Right ventricle myocardium superior (tissue), 1 donor: ENCODE measurements around the gene SYTL3. TPM values are rescaled to one million over a fixed set of nuclear protein-coding genes. Genes with fewer than 3 reads are reported as not detected.
A peak's percentile ranks its signal among the peaks of the same experiment; 100 is the strongest.

ENCODE experiments used
- ATAC-seq: fragments of 200-7000 bp; cut with Tn5 transposase; one replicate; pipeline ENCODE4 v1.9.1; 2020; ENCODE audit warnings: mild to moderate bottlenecking; ENCODE audit not compliant: poor library complexity
- DNase-seq: peaks from one replicate; pipeline ENCODE4 v3.0.0-alpha.2; 2020
- intact Hi-C: fragments of 100-400 bp; cut with DNase I; formaldehyde crosslinking; loops from one replicate; pipeline ENCODE4 v1.11.2; 2022
- total RNA-seq: library from RNA; stranded (reverse); fragmentation: NEBNext Ultra II Directional; extraction: Animal tissue kit (Norgen Biotek cat#: 25700); gene quantifications from one replicate; pipeline ENCODE4 v1.2.1, GENCODE V29; 2021
- donor health status: DM: no; HTN: yes; CAD: no; lungs with severe emphysema.

SYTL3 gene
- total RNA-seq, 1 donor from 2014 or later: 11.7 TPM

DNA sequence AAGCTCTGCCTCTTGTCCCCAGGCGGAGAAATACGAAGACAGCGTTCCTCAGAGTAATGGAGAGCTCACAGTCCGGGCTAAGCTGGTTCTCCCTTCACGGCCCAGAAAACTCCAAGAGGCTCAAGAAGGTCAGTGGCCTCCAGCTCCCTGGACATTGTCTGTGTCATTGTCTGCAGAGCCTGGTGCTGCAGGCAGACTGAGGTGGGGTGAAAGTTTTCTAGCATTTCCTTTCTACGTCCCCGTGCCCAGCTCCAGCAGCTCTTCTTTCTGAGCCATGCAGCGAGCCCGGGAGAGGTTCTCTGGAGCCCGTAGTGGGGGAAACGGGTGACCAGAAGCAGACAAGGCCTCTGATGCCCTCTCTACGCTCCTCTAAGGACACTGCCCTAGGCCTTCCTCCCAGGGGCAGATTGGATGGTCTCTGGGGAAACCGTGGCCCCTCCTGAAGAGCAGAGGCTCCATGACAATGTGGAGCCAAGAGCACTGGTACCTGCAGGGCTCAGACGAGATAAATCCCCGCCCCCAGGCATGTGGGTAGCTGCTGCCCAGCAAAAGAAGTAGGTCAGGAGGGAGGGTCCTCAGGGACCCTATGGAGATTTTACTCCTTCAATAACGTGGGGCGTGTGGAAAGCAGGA lies 110.9 kb downstream of the SYTL3 start:
- no peak for DNase-seq
- ATAC-seq: no peak
- intact Hi-C loops: no loop called here

DNA sequence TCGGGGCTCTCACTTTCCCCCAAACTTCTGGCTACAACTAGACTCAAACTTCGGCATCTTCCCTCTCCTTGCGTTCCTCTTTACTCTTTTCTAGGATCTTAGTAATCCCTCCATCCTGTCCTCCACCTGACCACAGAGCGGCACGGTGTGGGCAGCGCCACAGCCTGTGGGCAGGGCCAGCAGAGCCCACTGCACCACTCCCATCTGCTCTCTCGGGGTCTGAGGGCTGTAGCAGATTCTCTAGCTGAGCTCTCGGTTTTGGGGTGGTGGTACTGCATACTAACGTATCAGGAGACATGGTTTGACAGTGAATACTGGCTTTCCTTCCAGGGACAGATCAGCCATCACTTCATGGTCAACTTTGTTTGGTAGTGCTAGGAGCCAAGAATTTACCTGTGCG lies 111.9 kb downstream of the SYTL3 start:
- DNase-seq (no peak), ATAC-seq (no peak)
- intact Hi-C loops: no loop called here

DNA sequence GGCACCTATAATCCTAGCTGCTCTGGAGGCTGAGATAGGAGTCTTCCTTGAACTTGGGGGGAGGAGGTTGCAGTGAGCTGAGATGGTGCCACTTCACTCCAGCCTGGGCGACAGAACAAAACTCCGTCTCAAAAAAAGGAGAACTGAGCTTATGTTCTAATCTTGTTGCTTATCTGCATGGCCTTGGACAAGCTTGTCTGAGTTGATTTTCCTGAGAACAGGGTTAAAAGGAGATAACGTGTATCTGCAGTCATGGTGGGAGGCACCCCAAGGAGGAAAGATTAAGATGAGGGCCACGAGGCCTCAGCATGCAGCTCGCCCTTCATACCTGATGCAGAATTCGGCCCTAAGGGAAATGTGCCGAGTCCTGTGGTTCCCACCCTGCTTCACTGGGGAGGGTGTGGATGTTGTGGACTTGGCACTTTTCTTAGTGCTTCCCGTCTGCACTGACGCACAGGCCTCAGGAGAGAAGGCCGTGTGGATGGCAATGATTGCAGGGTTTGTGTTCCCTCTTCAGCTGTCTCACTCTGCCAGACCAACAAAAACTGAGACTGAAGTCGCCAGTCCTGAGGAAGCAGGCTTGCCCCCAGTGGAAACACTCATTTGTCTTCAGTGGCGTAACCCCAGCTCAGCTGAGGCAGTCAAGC lies 113.1 kb downstream of the SYTL3 start:
- ATAC-seq: peak; percentile 30
- intact Hi-C loops: no loop called here
- no peak for DNase-seq

DNA sequence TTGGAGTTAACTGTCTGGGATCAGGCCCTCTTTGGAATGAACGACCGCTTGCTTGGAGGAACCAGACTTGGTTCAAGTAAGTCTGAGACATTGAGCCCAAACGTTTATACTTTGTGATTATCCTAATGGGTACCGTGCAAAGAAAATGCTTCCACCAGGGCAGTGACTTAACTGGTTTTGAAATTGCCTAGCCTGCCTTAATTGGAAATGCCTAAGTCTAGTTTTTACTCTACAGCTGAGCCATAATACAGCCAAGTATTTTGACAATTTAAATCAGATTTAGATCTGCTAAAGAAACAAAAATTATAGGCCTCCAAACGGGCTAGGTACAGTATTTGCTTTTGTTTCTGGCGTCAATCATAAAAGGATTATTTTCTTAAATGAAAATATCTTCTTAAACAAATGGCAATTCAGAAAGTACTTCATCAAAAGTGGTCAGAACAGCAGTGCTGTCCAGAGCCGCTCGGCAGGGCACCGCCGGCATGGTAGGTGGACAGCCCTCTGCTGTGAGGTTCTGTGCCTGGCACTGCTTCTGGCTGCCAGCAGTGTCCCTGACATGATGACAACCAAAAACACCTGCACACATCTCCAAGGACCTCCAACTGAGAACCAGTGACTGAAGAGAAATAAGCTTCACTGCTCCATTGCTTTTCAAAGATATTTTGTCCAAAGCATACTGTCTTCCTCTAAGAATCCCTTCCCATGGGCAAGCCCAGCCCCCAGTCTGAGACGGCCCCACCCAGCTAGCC lies 113.8 kb downstream of the SYTL3 start:
- DNase-seq (no peak), ATAC-seq (peak; percentile 36)
- intact Hi-C loops: no loop called here

DNA sequence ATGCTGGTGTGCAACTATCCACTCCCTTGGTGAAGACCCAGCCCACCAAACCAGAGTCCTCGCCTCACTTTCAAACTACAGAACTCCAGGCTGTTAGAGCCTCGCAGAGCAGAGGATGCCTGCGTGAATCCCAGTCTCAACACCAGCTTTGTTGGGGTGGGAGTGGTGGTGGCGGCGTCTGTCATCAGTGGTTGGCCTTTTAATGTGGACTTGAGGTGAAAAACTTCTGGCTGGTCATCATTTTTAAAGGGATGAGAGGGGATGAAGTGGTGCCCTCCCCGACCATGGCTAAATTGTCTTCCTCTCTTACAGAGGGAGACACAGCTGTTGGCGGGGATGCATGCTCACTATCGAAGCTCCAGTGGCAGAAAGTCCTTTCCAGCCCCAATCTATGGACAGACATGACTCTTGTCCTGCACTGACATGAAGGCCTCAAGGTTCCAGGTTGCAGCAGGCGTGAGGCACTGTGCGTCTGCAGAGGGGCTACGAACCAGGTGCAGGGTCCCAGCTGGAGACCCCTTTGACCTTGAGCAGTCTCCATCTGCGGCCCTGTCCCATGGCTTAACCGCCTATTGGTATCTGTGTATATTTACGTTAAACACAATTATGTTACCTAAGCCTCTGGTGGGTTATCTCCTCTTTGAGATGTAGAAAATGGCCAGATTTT lies 114.5 kb downstream of the SYTL3 start:
- intact Hi-C loops: no loop called here
- DNase-seq (no peak), ATAC-seq (no peak)

DNA sequence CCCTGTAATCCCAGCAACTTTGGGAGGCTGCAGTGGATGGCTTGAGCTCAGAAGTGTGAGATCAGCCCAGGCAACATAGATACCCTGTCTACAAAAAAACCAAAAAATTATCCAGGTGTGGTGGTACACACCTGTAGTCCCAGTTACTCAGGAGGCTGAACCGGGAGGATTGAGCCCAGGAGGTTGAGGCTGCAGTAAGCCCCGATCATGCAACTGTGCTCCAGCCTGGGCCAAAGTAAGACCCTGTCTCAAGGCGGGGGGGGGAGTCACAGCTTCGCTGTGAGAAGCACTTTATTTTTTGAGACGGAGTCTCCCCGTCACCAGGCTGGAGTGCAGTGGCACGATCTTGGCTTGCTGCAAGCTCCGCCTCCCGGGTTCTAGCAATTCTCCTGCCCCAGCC lies 115.1 kb downstream of the SYTL3 start:
- DNase-seq (no peak), ATAC-seq (no peak)
- intact Hi-C loops: no loop called here

DNA sequence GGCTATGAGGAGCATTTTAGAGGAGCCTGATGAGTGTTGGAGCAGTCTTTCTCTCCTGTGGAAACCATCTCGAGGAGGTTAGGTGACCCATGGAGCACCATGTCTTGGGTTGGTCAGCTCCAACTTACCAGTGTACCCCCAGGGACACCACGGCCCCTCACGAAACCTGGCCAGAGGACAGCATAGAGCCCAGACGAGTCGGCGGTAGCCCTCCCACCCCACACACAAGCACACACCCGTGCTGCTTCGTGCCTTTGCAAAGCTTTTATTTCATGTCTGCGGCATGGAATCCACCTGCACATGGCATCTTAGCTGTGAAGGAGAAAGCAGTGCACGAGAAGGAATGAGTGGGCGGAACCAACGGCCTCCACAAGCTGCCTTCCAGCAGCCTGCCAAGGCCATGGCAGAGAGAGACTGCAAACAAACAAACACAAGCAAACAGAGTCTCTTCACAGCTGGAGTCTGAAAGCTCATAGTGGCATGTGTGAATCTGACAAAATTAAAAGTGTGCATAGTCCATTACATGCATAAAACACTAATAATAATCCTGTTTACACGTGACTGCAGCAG lies 115.7 kb downstream of the SYTL3 start:
- ATAC-seq (no peak), DNase-seq (no peak)
- intact Hi-C loops: no loop called here

DNA sequence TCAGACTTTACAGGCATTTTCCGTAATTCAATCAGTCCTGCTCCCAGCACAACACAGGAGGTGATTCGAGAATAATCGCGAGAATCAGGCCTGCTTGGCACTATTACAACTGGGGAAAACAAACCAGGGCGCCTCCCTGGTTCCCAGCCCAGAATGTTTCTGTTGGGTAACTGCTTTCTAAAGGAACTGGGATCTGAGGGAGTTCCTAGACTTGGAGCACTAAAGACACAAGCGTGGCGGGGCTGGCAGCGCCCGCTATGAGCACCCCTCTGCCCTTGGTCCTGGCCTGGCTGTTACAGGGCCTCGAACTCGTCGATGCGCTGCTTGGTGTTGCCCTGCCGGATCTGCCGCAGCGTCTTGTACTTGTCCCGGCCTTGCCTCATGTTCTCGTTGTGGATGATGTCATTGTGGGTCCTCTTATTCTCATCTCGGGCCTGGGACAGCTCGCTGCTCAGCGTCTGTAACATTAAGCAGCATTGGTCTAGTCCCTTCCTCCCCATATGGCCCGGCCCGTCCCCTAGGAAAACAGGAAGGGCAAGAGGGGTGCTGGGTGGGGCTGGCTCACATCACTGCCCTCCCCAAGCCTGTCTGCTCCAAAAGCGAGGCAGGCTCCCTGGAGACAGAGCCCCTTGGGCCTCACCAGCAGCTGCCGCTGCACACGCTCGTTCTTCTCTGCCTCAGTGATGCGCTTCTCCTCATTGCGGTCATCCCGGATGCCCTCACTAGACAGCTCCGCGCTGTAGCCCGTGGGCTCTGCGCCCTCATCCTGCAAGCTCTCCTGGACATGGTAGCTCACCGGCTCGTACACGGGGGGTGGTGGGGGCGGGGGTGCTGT lies 117.0 kb downstream of the SYTL3 start:
- ATAC-seq (no peak), DNase-seq (no peak)
- intact Hi-C loops: no loop called here

DNA sequence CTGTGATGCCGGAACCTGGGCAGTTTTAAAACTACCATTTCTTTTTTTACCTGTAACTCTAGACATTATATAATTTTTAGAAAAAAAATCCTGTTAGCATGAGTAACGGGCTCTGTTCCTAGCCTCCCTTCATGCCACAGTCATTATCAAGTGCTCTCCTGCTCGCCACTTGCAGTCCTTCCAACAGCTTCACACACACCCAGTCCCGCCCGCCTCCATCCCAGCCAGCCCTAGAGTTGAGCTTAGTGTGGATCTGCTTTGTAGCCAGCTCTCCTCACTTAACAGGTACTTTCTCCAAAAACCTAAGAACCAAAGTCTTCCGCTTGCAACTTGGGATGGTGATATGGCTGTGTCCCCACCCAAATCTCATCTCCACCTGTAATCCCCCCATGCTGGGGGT lies 117.9 kb downstream of the SYTL3 start:
- no peak for DNase-seq
- peak; percentile 40 for ATAC-seq
- intact Hi-C loops: no loop called here

DNA sequence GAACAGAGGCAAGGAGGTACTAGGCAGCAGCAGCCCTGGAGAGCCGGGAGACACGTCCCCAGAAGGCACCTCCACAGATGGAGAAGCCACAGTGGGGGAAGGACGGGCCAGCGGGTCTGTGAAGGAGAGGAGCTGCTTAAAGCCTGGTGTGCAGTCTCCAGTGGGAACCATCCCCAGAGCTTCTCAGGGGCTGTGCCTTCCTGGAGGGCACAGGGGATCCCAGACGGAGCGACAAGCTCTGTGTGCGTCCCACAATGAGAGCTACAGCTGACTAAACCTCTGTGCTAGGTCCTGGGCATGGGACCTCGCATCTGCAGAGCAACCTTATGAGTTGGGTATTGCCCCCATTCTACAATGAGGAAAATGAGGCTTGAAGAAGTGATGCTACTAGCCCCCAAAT lies 118.6 kb downstream of the SYTL3 start:
- ATAC-seq (no peak), DNase-seq (no peak)

DNA sequence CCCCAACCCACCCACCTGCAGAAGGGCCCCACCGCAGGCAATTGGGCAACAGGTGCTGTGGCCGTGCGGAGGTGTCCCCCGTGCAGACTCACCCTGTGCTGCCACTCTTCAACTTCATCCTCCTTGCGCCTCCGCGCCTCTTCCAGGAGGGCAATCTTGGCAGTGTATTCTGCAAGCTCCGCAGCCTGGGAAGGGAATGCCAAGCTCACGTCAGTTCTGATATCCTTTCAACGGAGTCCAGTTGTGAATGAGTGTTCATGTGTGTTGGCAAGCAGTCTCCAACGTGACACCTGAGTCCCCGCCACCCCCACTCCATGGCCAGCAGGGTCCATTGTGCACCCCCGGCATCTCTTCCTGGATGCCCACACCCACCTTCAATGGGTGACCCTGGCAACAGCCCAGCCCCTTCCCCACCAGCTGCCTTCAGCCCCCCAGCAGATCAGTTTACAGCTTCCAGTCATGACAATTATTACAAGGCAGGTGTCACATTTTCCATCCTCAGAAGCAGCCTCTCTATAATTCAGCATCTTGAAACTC lies 119.4 kb downstream of the SYTL3 start:
- DNase-seq: peak; percentile 55
- ATAC-seq: peak; percentile 61
- intact Hi-C loops: no loop called here

More for the DNA sequence above, 118.6 kb downstream of the SYTL3 start:
- intact Hi-C loops: no loop called here

DNA sequence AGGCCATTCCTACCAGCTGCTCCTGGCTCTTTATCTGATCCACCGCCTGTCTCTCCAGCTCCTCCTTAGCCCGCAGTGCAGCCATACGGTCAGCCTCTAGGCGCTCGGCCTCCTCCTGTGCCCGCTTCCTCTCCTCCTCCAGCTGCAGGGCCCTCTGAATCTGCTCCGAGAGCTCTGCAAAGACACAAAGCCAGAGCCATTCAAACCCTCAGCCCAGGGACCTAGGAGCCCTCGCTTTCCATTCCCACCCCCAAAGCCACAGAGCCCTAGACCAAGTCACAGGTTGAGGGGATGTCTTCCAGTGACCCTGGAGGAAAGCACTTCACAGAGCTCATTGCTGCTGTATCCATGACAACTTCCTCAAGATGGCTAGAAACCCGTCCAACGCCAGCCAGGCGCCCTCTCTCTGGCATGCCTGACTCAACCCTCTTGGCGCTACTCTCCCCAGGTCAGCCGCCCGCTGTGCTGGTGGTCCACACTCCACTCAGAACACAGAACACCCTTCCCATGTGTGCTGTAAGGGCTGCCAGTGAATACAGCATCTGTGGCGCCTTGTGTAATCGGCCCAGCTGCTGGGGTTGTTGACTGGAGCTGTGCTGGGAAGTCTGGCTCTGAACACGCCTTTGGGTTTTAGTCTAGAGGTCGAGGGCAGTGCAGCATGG lies 120.0 kb downstream of the SYTL3 start:
- ATAC-seq: peak; percentile 53
- peak; percentile 69 for DNase-seq
- intact Hi-C loops: loop anchor here (10.0 kb wide), 1 partner anchor 65 kb away; no protein-coding TSS in a partner anchor

DNA sequence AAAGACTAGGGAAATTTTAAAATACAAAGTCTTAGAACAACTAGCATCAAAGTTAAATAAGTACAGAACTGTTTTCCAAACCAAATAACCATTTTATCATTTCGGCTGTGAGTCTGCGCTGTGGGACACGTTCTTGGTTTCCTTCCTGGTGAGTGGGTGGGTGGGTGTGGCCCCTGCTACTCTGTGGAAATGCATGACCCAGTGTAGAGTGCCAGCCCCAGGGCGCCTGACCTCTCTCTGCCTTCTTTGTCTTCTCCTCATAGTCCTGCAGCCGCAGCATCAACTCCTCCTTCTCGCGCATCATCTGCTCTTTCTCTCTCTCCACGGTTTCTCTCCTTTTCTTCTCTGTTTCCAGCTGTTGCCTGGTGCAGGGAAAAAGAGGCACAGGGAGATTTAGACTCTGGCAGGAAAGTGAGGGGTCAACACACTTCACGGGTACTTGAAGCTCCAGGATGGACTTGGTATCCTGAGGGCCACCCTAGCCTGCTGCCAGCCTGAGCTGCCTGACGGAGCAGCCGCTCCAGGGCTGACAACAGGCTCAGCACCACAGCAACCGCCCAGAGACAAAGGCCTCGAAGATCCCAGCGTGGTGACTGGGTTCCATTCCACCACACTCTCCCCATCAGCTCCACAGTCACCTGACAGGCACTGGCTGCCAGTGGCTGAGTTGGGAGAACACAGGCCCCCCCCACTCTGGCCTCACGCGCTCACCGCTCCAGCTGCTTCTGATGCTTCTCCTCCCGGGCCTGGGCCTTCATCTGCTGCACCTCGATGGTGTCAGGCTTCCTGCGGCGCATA lies 120.9 kb downstream of the SYTL3 start:
- DNase-seq: peak; percentile 75
- intact Hi-C loops: loop anchor here (10.0 kb wide), 1 partner anchor 66 kb away; no protein-coding TSS in a partner anchor
- ATAC-seq: peak; percentile 14

DNA sequence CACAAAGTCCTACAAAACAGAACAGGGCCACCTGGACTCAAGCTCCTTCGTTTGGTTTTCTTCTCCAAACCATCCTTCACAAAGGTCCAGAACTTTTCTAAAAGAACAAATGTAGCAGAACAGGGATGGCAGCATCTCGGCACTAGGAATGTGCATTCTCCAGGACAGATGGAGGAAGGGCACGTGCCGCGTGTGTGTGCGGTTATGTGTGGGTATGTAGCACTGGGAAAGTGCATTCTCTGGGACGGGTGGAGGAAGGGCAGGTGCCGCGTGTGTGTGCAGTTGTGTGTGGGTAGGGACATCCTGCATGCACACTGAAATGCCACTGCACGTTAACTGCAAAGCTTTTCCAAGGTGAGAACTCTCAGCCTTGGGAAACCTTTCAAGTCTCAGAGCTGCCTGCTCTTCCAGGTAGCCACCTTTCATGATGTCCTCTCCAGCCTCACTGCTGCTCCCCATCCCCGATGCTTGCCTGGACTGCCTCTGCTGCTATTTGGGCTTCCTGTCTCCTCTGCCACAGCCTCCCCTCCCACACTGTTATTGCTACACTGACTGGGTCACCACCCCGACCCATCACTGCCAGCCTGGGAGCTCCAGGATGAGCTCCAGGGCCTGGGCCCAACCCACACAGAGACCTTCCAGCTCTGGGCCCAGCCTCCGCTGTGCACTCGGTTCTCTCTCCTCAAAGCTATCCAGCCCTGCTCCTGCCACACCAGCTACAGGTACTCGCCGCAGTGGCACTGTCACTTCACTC lies 121.7 kb downstream of the SYTL3 start:
- intact Hi-C loops: loop anchor here (10.0 kb wide), 1 partner anchor 67 kb away; no protein-coding TSS in a partner anchor
- DNase-seq (no peak), ATAC-seq (no peak)

DNA sequence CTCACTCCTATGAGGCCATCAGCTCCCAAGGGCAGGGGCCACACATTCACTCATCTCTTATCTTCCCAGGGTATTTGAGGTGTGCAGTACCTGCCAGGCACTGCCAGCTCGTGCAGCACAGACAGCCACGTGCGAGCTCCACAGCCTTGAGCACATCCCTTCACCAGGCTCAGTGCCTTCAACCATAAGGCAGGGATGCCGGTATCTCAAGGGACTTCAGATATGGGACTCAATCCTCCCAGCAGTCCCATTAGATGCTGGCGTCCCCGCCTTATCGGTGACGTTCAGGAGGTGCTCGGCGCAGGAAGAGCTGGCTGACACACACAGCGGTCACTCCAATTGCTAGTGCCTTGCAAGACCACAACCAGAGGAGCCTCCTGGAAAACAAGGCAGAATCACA lies 122.3 kb downstream of the SYTL3 start:
- intact Hi-C loops: loop anchor here (10.0 kb wide), 1 partner anchor 67 kb away; no protein-coding TSS in a partner anchor

DNA sequence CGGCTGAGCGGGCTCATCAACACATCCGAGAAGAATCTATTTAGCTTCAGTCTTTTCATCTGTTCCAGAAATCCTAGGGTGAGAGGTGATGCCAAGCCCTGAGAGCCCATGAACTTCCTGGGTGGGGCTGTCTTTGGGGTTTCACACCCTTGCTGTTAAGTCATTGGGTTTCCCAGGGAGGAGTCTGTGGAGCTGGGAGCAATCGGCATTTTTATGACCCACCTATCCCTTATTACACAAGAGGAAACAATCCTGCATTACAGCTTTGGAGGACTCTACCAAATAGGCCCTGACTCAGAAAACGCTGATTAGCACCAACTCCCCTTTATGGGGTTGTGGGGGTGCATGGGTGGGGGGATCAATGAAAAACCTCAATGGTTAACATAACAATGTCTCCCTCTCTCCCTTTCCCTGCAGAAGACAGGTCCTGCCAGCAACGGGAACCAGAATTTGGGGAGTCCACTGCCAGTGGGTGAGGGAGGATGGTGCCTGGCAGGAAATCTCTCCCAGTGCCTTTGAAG lies 123.1 kb downstream of the SYTL3 start:
- no peak for DNase-seq
- ATAC-seq: no peak
- intact Hi-C loops: loop anchor here (10.0 kb wide), 1 partner anchor 68 kb away; no protein-coding TSS in a partner anchor

More for the DNA sequence above, 122.3 kb downstream of the SYTL3 start:
- DNase-seq (no peak), ATAC-seq (no peak)
